Smooth muscle cell (in vitro differentiated cells): Measurements from ENCODE around the gene SPPL2B. TPM values are rescaled to one million over a fixed set of nuclear protein-coding genes. Genes with fewer than 3 reads are reported as not detected.

Experiments used
- DNase-seq: peaks from one replicate; lab custom pipeline; 2025; ENCODE audit not compliant: unreplicated experiment; lab: John Stamatoyannopoulos, UW
- H2AFZ ChIP-seq: fragments of 200-600 bp; sonication (generic); 2 replicates; pipeline ENCODE4 v1.6.0; 2016; ENCODE audit warnings: antibody characterized with exemption, low read depth, mild to moderate bottlenecking
- H3F3A ChIP-seq: fragments of 200-600 bp; sonication (generic); 2 replicates; pipeline ENCODE4 v1.6.0; 2017; ENCODE audit warnings: antibody characterized with exemption, low read depth
- H3K27ac ChIP-seq: fragments of 200-600 bp; sonication (generic); 2 replicates; pipeline ENCODE4 v1.5.1; 2016; ENCODE audit warnings: low read depth, mild to moderate bottlenecking
- H3K27me3 ChIP-seq: fragments of 200-600 bp; sonication (generic); 2 replicates; pipeline ENCODE4 v1.6.1; 2016; ENCODE audit warnings: low read depth, mild to moderate bottlenecking
- H3K36me3 ChIP-seq: fragments of 200-600 bp; sonication (generic); 2 replicates; pipeline ENCODE4 v1.5.1; 2016; ENCODE audit warnings: low read depth
- H3K4me1 ChIP-seq: fragments of 200-600 bp; sonication (generic); 2 replicates; pipeline ENCODE4 v1.5.1; 2016; ENCODE audit warnings: low read depth
- H3K4me2 ChIP-seq: fragments of 200-600 bp; sonication (generic); 2 replicates; pipeline ENCODE4 v1.6.0; 2016; ENCODE audit warnings: mild to moderate bottlenecking
- H3K4me3 ChIP-seq: fragments of 200-600 bp; sonication (generic); 2 replicates; pipeline ENCODE4 v1.5.1; 2016; ENCODE audit warnings: mild to moderate bottlenecking
- H3K79me2 ChIP-seq: fragments of 200-600 bp; sonication (generic); 2 replicates; pipeline ENCODE4 v1.6.0; 2016; ENCODE audit warnings: low read depth, mild to moderate bottlenecking
- H3K9ac ChIP-seq: fragments of 200-600 bp; sonication (generic); 2 replicates; pipeline ENCODE4 v1.6.0; 2016; ENCODE audit warnings: low read depth
- H3K9me3 ChIP-seq: fragments of 200-600 bp; sonication (generic); replicated peaks from 2 replicates; pipeline ENCODE4 v1.5.1; 2016; ENCODE audit warnings: low read depth
- H4K20me1 ChIP-seq: fragments of 200-600 bp; sonication (generic); 2 replicates; pipeline ENCODE4 v1.6.0; 2016; ENCODE audit warnings: low read depth
- CTCF ChIP-seq: fragments of 200-600 bp; sonication (generic); IDR thresholded peaks from 2 replicates; pipeline ENCODE4 v1.5.1; 2017; ENCODE audit warnings: borderline replicate concordance, mild to moderate bottlenecking, antibody characterized with exemption; ENCODE audit not compliant: insufficient read depth, poor library complexity, severe bottlenecking
- WGBS: methylation state at CpG from one replicate; pipeline ENCODE4 v1.1.7; 2016; ENCODE audit warnings: low lambda C conversion rate; 5-methylcytosine and 5-hydroxymethylcytosine counted together
- polyA plus RNA-seq: library from polyadenylated mRNA; unstranded; fragments of >200 nt; fragmentation: Nextera tagmentation; extraction: Ambion mirVana; gene quantifications from 2 replicates; pipeline ENCODE4 v1.2.1, GENCODE V29; 2016
- total RNA-seq: library from RNA; depleted of rRNA; stranded (reverse); fragments of >200 nt; gene quantifications from 2 replicates; pipeline ENCODE4 v1.2.3, GENCODE V29; 2014

Gene SPPL2B
- total and polyA plus RNA-seq, 2 experiments from 2014 or later: 53.6 to 54.7 TPM

- Histone ChIP-seq H3K9me3 (peaks cover 5% of the 10 kb centered on the region), H2AFZ (no peak overlapping the region), H3K4me1 (no peaks in the 10 kb centered on the region), H3K36me3 (no peaks in the 10 kb centered on the region), H3K27ac (no peak overlapping the region), H3K27me3 (no peaks in the 10 kb centered on the region), H3K79me2 (no peaks in the 10 kb centered on the region), H4K20me1 (no peaks in the 10 kb centered on the region), H3K9ac (no peak overlapping the region), H3F3A (no peaks in the 10 kb centered on the region), H3K4me3 (no peak overlapping the region), H3K4me2 (no peak overlapping the region)
- 91% methylated on average over 2 of the region's 2 CpGs for WGBS
- no peak for TF ChIP-seq CTCF
- DNase-seq: no peak
Observed at GRCh38 chr19:2380567-2380966, 52.1 kb downstream of the SPPL2B start.

GRCh38 chr19:2381148-2381820 is 52.8 kb downstream of the SPPL2B start:
- H3K4me3 ChIP-seq: no peak overlapping the region
- H3K9ac ChIP-seq: no peak overlapping the region
- no peaks in the 10 kb centered on the region for H3K27me3 ChIP-seq
- H3K4me1 ChIP-seq: no peaks in the 10 kb centered on the region
- no peaks in the 10 kb centered on the region for H3K36me3 ChIP-seq
- no peaks in the 10 kb centered on the region for H3K79me2 ChIP-seq
- 66% methylated on average over 12 of the region's 18 CpGs for WGBS
- no peak overlapping the region for H3K27ac ChIP-seq
- H4K20me1 ChIP-seq: no peaks in the 10 kb centered on the region
- H3K4me2 ChIP-seq: no peak overlapping the region
- peaks cover 5% of the 10 kb centered on the region for H3K9me3 ChIP-seq
- DNase-seq: no peak
- TF ChIP-seq CTCF: no peak
- H2AFZ ChIP-seq: no peak overlapping the region
- H3F3A ChIP-seq: no peaks in the 10 kb centered on the region

- no peak overlapping the region for H3K4me2 ChIP-seq
- no peak for TF ChIP-seq CTCF
- H3K79me2 ChIP-seq: no peaks in the 10 kb centered on the region
- 89% methylated on average over 13 of the region's 13 CpGs for WGBS
- DNase-seq: no peak
- no peaks in the 10 kb centered on the region for H3F3A ChIP-seq
- no peak overlapping the region for H2AFZ ChIP-seq
- H3K9me3 ChIP-seq: peaks cover 5% of the 10 kb centered on the region
- H3K9ac ChIP-seq: no peak overlapping the region
- H3K27ac ChIP-seq: no peak overlapping the region
- no peaks in the 10 kb centered on the region for H4K20me1 ChIP-seq
- no peaks in the 10 kb centered on the region for H3K36me3 ChIP-seq
- H3K4me1 ChIP-seq: no peaks in the 10 kb centered on the region
- H3K27me3 ChIP-seq: no peaks in the 10 kb centered on the region
- H3K4me3 ChIP-seq: no peak overlapping the region
Observed at GRCh38 chr19:2382530-2383222, 54.2 kb downstream of the SPPL2B start.
